Neural cell (in vitro differentiated cells): ENCODE data around the gene PERM1. TPM values are rescaled to one million over a fixed set of nuclear protein-coding genes. Genes with fewer than 3 reads are reported as not detected.

Experiments used
- H2AFZ ChIP-seq: fragments of 200-600, 300-800 bp; sonication (generic), shearing (Covaris generic); 2 replicates; pipeline ENCODE4 v1.6.0; 2014; ENCODE audit warnings: low read depth, mild to moderate bottlenecking, antibody characterized with exemption, low read length, moderate library complexity
- H3F3A ChIP-seq: fragments of 200-600 bp; shearing (Covaris generic); 2 replicates; pipeline ENCODE4 v1.6.1; 2016; ENCODE audit warnings: mild to moderate bottlenecking, moderate library complexity, mixed read lengths, antibody characterized with exemption, low read length; ENCODE audit not compliant: insufficient read depth, poor library complexity, severe bottlenecking
- H3K27ac ChIP-seq: fragments of 200-600, 300-800 bp; sonication (generic), shearing (Covaris generic); 2 replicates; pipeline ENCODE4 v1.5.1; 2014; ENCODE audit warnings: mild to moderate bottlenecking, low read length, moderate library complexity
- H3K27me3 ChIP-seq: fragments of 300-800, 200-600 bp; sonication (generic), shearing (Covaris generic); 2 replicates; pipeline ENCODE4 v1.6.0; 2014; ENCODE audit warnings: mild to moderate bottlenecking, low read depth, low read length, moderate library complexity; ENCODE audit not compliant: insufficient read depth
- H3K36me3 ChIP-seq: fragments of 300-800, 200-600 bp; sonication (generic), shearing (Covaris generic); 2 replicates; pipeline ENCODE4 v1.5.1; 2014; ENCODE audit warnings: mild to moderate bottlenecking, antibody characterized with exemption, low read length, moderate library complexity; ENCODE audit not compliant: insufficient read depth
- H3K4me2 ChIP-seq: fragments of 300-800, 200-600 bp; sonication (generic), shearing (Covaris generic); 2 replicates; pipeline ENCODE4 v1.6.0; 2014; ENCODE audit warnings: mild to moderate bottlenecking, low read length
- H3K4me3 ChIP-seq: fragments of 300-800, 200-600 bp; sonication (generic), shearing (Covaris generic); 2 replicates; pipeline ENCODE4 v1.5.1; 2014; ENCODE audit warnings: mild to moderate bottlenecking, low read length, moderate library complexity
- H3K79me2 ChIP-seq: fragments of 200-600 bp; shearing (Covaris generic); replicated peaks from 2 replicates; pipeline ENCODE4 v1.6.0; 2014; ENCODE audit warnings: mild to moderate bottlenecking, low read length, moderate library complexity; ENCODE audit not compliant: insufficient read depth
- H3K9ac ChIP-seq: fragments of 300-800, 200-600 bp; sonication (generic), shearing (Covaris generic); 2 replicates; pipeline ENCODE4 v1.6.1; 2016; ENCODE audit warnings: mild to moderate bottlenecking, low read length, mixed read lengths
- H3K9me2 ChIP-seq: fragments of 200-600 bp; shearing (Covaris generic); 2 replicates; pipeline ENCODE4 v1.6.1; 2016; ENCODE audit warnings: mild to moderate bottlenecking, low read length, mixed read lengths; ENCODE audit not compliant: insufficient read depth
- H3K9me3 ChIP-seq: fragments of 200-600, 300-800 bp; sonication (generic), shearing (Covaris generic); 2 replicates; pipeline ENCODE4 v1.6.1; 2016; ENCODE audit warnings: mild to moderate bottlenecking, mixed run types, low read length, moderate library complexity, mixed read lengths
- H4K20me1 ChIP-seq: fragments of 200-600 bp; shearing (Covaris generic); 2 replicates; pipeline ENCODE4 v1.6.1; 2016; ENCODE audit warnings: mild to moderate bottlenecking, mixed run types; ENCODE audit not compliant: insufficient read depth
- EP300 ChIP-seq: fragments of 450-650 bp; conservative IDR thresholded peaks from 2 replicates; pipeline ENCODE4 v1.6.1; 2014; ENCODE audit warnings: antibody characterized with exemption, mild to moderate bottlenecking, moderate library complexity; ENCODE audit not compliant: poor library complexity, severe bottlenecking
- EZH2 ChIP-seq: fragments of 200-600, 300-800 bp; shearing (Covaris generic), sonication (generic); IDR thresholded peaks from 2 replicates; pipeline ENCODE4 v1.6.1; 2014; ENCODE audit warnings: antibody characterized with exemption, low read length, borderline replicate concordance, mild to moderate bottlenecking; ENCODE audit not compliant: insufficient read depth, poor library complexity, severe bottlenecking
- MXI1 ChIP-seq: fragments of 450-650 bp; conservative IDR thresholded peaks from 2 replicates; pipeline ENCODE4 v1.6.1; 2014; ENCODE audit warnings: antibody characterized with exemption, mild to moderate bottlenecking; ENCODE audit not compliant: poor library complexity, severe bottlenecking
- POLR2AphosphoS5 ChIP-seq: IDR thresholded peaks from 2 replicates; pipeline ENCODE4 v1.6.1; 2012
- RAD21 ChIP-seq: fragments of 450-650 bp; conservative IDR thresholded peaks from 2 replicates; pipeline ENCODE4 v1.6.1; 2014; ENCODE audit warnings: antibody characterized with exemption, mild to moderate bottlenecking, moderate library complexity
- SMC3 ChIP-seq: fragments of 450-650 bp; conservative IDR thresholded peaks from 2 replicates; pipeline ENCODE4 v1.6.1; 2014; ENCODE audit warnings: antibody characterized with exemption, mild to moderate bottlenecking, moderate library complexity; ENCODE audit not compliant: poor library complexity
- TAF1 ChIP-seq: IDR thresholded peaks from 2 replicates; pipeline ENCODE4 v1.6.1; 2012; ENCODE audit warnings: low read depth
- polyA plus RNA-seq: library from polyadenylated mRNA; depleted of rRNA; stranded (reverse); fragments of >200 nt; gene quantifications from 2 replicates; pipeline ENCODE4 v1.2.3, GENCODE V29; 2014
- TF ChIP-seq, protein P1 (sequence below): fragments of 450-650 bp; IDR thresholded peaks from 2 replicates; pipeline ENCODE4 v1.5.1; 2014; ENCODE audit warnings: antibody characterized with exemption, mild to moderate bottlenecking, moderate library complexity; ENCODE audit not compliant: poor library complexity, severe bottlenecking
- TF ChIP-seq, protein P2 (sequence below): IDR thresholded peaks from 2 replicates; pipeline ENCODE4 v1.6.1; 2012; ENCODE audit warnings: borderline replicate concordance

Gene PERM1
- polyA plus RNA-seq, 1 donor from 2014 or later, result not detected

DNA sequence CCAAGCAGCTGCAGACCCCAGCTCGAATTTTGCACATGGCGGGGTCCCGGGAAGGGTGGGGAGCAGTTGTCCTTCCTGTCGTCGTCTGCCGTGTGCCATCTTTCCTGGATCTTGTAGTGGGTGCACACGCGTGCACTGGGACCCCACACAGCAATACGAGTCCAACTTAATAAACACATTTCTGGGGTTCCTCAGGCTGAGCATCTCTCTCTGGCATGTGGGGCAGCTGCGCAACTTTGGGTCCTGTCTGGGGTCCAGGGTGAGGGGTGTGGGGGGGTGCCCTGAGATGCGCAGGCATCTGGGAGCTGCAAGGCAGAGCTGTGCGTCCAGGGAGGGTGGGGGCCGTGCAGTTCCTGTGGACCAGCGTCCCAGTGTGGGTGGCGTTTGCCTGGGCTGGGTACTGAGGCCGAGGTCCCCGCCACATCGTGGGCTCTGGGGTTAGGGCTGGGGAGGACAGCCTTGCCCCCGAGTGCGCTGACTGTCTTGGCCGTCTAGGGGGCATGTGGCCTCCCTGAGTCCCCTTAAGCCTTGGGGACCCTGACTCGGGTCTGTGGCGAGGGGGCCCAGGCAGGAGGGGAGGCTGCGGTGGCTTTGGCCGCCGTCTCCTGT is 16.3 kb downstream of the PERM1 start:
- no peak overlapping the region for H3K27ac ChIP-seq
- no peaks in the 10 kb centered on the region for H3K79me2 ChIP-seq
- H3K4me2 ChIP-seq, result no peak overlapping the region
- H3K27me3 ChIP-seq, result peaks cover 53% of the 10 kb centered on the region
- no peaks in the 10 kb centered on the region for H4K20me1 ChIP-seq
- H3K4me3 ChIP-seq, result no peak overlapping the region
- no peaks in the 10 kb centered on the region for H3K36me3 ChIP-seq
- H3K9me2 ChIP-seq, result no peaks in the 10 kb centered on the region
- no peaks in the 10 kb centered on the region for H3K9me3 ChIP-seq
- H3K9ac ChIP-seq, result no peak overlapping the region
- no peak for TF ChIP-seq TAF1
- TF ChIP-seq MXI1, result no peak
- TF ChIP-seq POLR2AphosphoS5, result no peak
- TF ChIP-seq, protein P1, sequence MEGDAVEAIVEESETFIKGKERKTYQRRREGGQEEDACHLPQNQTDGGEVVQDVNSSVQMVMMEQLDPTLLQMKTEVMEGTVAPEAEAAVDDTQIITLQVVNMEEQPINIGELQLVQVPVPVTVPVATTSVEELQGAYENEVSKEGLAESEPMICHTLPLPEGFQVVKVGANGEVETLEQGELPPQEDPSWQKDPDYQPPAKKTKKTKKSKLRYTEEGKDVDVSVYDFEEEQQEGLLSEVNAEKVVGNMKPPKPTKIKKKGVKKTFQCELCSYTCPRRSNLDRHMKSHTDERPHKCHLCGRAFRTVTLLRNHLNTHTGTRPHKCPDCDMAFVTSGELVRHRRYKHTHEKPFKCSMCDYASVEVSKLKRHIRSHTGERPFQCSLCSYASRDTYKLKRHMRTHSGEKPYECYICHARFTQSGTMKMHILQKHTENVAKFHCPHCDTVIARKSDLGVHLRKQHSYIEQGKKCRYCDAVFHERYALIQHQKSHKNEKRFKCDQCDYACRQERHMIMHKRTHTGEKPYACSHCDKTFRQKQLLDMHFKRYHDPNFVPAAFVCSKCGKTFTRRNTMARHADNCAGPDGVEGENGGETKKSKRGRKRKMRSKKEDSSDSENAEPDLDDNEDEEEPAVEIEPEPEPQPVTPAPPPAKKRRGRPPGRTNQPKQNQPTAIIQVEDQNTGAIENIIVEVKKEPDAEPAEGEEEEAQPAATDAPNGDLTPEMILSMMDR, result no peak
- no peak for TF ChIP-seq EP300
- no peak for TF ChIP-seq EZH2
- no peaks in the 10 kb centered on the region for H3F3A ChIP-seq
- H2AFZ ChIP-seq, result no peak overlapping the region

DNA sequence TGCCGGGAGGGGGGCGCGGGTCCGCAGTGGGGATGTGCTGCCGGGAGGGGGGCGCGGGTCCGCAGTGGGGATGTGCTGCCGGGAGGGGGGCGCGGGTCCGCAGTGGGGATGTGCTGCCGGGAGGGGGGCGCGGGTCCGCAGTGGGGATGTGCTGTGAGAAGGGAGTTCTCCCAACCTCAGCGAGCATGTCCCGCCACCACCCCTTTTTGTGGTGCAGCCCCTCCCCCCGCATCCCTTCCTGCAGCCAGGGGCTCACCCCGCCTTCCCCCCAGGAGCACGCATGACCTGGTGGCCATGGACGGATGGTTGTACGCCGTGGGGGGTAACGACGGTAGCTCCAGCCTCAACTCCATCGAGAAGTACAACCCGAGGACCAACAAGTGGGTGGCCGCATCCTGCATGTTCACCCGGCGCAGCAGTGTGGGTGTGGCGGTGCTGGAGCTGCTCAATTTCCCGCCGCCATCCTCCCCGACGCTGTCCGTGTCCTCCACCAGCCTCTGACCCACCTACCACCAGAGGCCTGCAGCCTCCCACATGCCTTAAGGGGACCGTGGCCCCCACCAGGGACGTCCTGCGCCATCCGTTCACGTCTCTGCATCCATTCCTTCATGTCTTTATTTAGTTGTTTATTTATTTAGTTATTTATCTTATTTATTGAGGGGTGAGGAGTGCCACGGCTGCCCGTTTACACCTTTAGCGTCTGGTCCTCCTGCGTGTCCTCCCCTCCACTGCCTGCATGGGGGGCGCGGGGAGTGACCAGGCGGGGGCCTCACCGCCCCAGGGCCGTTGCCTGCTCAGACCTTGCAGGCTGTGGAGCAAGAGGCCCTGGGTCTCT is 17.0 kb downstream of the PERM1 start:
- no peak overlapping the region for H3K4me3 ChIP-seq
- H3K9me3 ChIP-seq, result no peaks in the 10 kb centered on the region
- no peak overlapping the region for H3K27ac ChIP-seq
- H3K9ac ChIP-seq, result no peak overlapping the region
- H3F3A ChIP-seq, result no peaks in the 10 kb centered on the region
- H3K4me2 ChIP-seq, result no peak overlapping the region
- H3K9me2 ChIP-seq, result no peaks in the 10 kb centered on the region
- H3K27me3 ChIP-seq, result peaks cover 46% of the 10 kb centered on the region
- H3K36me3 ChIP-seq, result no peaks in the 10 kb centered on the region
- TF ChIP-seq, protein P2, sequence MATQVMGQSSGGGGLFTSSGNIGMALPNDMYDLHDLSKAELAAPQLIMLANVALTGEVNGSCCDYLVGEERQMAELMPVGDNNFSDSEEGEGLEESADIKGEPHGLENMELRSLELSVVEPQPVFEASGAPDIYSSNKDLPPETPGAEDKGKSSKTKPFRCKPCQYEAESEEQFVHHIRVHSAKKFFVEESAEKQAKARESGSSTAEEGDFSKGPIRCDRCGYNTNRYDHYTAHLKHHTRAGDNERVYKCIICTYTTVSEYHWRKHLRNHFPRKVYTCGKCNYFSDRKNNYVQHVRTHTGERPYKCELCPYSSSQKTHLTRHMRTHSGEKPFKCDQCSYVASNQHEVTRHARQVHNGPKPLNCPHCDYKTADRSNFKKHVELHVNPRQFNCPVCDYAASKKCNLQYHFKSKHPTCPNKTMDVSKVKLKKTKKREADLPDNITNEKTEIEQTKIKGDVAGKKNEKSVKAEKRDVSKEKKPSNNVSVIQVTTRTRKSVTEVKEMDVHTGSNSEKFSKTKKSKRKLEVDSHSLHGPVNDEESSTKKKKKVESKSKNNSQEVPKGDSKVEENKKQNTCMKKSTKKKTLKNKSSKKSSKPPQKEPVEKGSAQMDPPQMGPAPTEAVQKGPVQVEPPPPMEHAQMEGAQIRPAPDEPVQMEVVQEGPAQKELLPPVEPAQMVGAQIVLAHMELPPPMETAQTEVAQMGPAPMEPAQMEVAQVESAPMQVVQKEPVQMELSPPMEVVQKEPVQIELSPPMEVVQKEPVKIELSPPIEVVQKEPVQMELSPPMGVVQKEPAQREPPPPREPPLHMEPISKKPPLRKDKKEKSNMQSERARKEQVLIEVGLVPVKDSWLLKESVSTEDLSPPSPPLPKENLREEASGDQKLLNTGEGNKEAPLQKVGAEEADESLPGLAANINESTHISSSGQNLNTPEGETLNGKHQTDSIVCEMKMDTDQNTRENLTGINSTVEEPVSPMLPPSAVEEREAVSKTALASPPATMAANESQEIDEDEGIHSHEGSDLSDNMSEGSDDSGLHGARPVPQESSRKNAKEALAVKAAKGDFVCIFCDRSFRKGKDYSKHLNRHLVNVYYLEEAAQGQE, result no peak
- TF ChIP-seq EP300 (no peak), RAD21 (no peak), EZH2 (no peak), MXI1 (no peak), TAF1 (no peak), POLR2AphosphoS5 (no peak), SMC3 (no peak)
- TF ChIP-seq, protein P1, result no peak
- H4K20me1 ChIP-seq, result no peaks in the 10 kb centered on the region
- H3K79me2 ChIP-seq, result no peaks in the 10 kb centered on the region
- no peak overlapping the region for H2AFZ ChIP-seq
